Right ventricle myocardium superior (tissue), 1 donor: ENCODE measurements around the gene DNAJB12. TPM values are rescaled to one million over a fixed set of nuclear protein-coding genes. Genes with fewer than 3 reads are reported as not detected.
"Not testable (repeated sequence)": the region's sequence is repeated elsewhere in the genome, so short reads cannot be mapped to it uniquely, and the experiment has no call there.

Experiments
- ATAC-seq: fragments of 200-7000 bp; cut with Tn5 transposase; one replicate; pipeline ENCODE4 v1.9.1; 2020; ENCODE audit warnings: mild to moderate bottlenecking; ENCODE audit not compliant: poor library complexity
- DNase-seq: peaks from one replicate; pipeline ENCODE4 v3.0.0-alpha.2; 2020
- intact Hi-C: fragments of 100-400 bp; cut with DNase I; formaldehyde crosslinking; loops from one replicate; pipeline ENCODE4 v1.11.2; 2022
- total RNA-seq: library from RNA; stranded (reverse); fragmentation: NEBNext Ultra II Directional; extraction: Animal tissue kit (Norgen Biotek cat#: 25700); gene quantifications from one replicate; pipeline ENCODE4 v1.2.1, GENCODE V29; 2021
- donor health status: DM: no; HTN: yes; CAD: no; lungs with severe emphysema.

Gene DNAJB12
- total RNA-seq, 1 donor from 2014 or later = 26.1 TPM

GRCh38 chr10:72364239-72364777, 9.6 kb upstream of the DNAJB12 start:
- DNase-seq (peak; percentile 91), ATAC-seq (peak; percentile 95)
- intact Hi-C loops = loop anchor here (5.0 kb wide), 1 partner anchor 468 kb away; no protein-coding TSS in a partner anchor

- no peak for ATAC-seq
- intact Hi-C loops = no loop called here
- no peak for DNase-seq
Measured at GRCh38 chr10:72356987-72357386, 2.3 kb upstream of the DNAJB12 start.

GRCh38 chr10:72356115-72356514, 1.4 kb upstream of the DNAJB12 start:
- intact Hi-C loops = no loop called here
- ATAC-seq (no peak), DNase-seq (no peak)

- DNase-seq (no peak), ATAC-seq (no peak)
- intact Hi-C loops = no loop called here
Measured at GRCh38 chr10:72355214-72355555, 466 bp upstream of the DNAJB12 start.

DNA sequence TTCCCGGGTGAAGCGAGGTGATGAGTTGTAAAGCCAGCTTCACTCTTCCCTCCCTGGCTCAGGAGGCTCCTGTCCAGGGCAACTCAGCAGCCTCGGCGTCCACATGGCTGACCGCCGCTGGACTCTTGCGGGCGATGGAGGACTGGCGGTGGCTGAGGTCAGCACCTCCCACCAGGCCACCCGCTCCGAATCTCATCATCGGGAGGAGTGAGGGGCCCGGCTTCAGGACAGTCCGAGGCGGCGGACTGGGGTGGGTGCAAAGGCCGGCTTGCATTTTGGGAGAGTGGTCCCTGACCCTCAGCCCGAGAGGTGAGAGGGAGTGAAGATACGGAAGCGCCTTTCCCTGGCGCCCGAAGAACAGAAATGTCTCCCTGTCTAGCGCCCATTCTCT, 759 bp downstream of the DNAJB12 start:
- DNase-seq (peak; percentile 63), ATAC-seq (peak; percentile 11)
- intact Hi-C loops = no loop called here

- DNase-seq (no peak), ATAC-seq (peak; percentile 1)
- intact Hi-C loops = no loop called here
Measured at GRCh38 chr10:72353028-72353964, 1.4 kb downstream of the DNAJB12 start.

DNA sequence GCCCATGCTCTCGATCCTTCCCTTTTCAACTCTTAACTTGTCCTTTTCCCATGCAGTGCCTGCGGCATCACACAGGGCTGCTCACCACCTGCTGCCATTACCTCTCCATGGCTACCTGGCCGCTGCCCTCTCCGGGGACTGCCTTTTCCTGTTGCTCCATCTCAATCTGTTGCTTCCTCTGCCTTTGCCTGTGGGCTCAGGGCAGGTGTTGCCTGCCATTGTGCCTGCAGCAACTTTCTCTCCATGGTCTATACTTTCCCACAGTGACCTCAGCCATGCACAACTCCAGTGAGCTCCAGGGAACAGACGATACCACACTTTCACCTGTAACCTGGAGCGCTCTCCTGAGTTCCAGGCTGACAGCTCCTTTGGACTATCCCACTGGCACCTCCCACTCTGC, 3.2 kb downstream of the DNAJB12 start:
- DNase-seq = no peak
- ATAC-seq = no peak
- intact Hi-C loops = no loop called here

GRCh38 chr10:72349438-72349837, 5.3 kb downstream of the DNAJB12 start:
- DNase-seq = no peak
- intact Hi-C loops = no loop called here
- no peak for ATAC-seq

DNA sequence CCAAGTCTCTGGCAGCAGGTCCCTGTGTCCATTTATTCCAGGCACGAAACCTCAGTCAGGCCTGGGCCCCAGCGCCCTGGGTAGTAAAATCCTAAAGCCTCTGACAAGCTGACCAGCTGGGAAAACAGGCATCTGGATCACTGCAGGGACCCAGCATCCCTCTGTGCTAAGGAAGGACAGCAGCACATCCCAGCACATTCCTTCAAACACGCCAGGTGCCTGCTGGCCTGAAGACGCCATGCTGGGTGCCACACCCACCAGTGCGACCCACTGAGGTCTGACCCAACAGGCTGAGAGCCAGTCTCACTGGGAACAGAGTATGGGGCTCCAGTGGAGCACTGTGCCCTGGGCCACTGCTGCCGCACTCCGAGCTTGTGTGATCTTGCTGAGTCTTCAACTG, 6.4 kb downstream of the DNAJB12 start:
- intact Hi-C loops = no loop called here
- ATAC-seq (no peak), DNase-seq (no peak)

DNA sequence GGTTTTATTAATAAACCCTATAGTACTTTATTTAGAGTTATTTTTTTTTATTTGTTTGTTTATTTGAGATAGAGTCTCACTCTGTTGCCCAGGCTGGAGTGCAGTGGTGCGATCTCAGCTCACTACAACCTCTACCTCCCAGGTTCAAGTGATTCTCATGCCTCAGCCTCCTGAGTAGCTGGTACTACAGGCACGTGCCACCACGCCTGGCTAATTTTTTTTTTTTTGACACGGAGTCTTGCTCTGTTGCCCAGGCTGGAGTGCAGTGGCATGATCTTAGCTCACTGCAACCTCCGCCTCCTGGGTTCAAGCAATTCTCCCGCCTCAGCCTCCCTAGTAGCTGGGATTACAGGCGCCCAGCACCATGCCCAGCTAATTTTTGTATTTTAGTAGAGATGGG, 8.6 kb downstream of the DNAJB12 start:
- intact Hi-C loops, DNase-seq, ATAC-seq: not testable (repeated sequence)

DNA sequence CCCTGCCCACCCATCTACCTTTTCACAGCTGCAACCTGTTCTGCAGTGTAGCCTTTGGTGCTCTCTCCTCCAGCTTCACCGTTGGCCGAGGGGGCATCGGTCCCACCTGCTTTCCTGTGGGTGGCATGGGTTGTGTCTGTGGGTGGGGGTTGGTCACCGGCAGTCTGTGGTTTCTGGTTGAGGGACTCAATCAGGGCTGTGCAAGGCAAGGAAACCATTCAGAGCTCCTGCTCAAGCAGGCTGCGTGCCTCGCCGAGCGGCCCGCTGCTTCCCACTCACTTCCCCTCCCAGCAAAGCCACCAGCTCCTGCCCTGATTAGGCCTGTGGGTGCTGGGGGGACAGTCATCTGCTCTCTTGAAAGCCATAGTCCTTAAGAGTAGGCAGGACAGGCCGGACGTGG, 9.8 kb downstream of the DNAJB12 start:
- intact Hi-C loops = no loop called here
- DNase-seq (no peak), ATAC-seq (no peak)

DNA sequence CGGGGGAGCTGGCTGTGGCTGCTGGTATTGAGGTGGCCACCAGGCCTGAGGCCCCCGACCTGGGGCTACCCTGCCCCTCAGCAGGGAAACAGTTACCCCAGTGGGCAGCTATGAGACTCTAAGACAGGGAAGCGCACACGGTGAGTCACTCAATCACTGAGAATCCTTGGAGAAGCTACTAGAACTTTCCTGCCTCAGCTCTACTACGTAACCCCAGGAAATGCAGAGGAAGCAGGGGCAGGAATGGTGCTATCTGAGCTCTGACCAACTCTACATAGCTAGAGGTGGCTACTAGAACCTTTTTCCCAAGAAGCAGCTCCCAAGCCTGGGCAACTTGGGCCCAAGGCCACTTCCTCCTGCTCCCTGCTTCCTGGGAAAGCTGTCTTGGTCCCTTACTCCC, 11.8 kb downstream of the DNAJB12 start:
- no peak for DNase-seq
- intact Hi-C loops = no loop called here
- no peak for ATAC-seq

DNA sequence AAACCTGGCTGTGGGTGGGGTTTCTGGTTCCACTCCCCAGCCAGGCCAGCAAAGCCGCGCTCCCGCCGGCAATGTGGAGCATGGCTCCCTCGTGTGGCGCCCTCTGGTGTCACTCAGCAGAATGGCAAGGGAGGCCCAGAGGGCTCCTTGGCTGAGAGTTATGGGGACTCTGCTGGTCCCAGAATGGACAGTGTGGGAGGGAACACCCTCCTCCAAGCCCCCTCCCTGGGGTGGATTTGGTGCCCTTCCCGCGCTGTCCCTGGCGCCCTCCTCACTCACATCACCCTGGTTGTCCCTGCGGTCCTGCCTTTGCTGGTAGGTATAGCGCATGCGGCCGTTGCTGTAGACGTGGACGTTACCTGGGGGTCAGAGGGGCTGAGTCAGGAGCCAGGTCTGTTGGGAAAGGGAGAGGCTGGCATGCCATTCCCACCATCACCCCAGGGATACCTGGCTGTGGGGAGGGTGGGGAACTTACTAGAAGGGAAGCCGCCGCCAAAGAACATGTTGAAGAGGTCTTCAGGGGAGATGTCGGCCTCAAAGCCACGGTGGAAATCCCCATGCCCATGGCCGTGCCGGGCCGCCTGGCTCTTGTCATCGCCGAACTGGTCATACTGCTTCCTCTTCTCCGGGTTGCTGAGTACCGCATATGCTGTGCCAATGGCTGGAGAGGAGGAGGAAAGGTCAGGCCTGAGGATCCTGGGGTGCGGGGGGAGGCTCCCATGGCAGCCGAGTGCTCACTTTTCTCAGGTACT, 14.0 kb downstream of the DNAJB12 start:
- intact Hi-C loops = no loop called here
- peak; percentile 38 for ATAC-seq

DNA sequence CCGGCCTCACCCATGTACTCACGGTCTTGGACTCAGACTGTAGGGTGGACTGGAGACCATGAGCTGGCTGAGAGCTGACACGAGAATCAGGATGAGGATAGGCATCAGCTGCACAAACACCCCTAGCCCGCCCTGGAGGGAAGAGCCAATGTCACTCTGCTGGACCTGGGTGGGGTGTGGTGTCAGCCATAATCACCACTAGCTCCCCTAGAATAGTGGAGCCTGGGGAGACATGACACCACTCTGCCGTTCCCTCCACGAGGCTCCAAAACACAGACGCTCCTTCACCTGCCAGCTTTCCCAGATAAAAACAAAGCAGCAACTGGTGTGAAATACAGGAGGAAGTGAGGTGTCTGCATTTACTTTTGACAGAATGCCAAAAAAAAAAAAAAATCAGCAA, 16.5 kb downstream of the DNAJB12 start:
- DNase-seq (no peak), ATAC-seq (no peak)
- intact Hi-C loops = loop anchor here (5.0 to 10.0 kb wide), 5 partner anchors 93 to 443 kb away; partner anchors contain the start of gene CHST3

More for the DNA sequence above, 14.0 kb downstream of the DNAJB12 start:
- peak; percentile 89 for DNase-seq

DNA sequence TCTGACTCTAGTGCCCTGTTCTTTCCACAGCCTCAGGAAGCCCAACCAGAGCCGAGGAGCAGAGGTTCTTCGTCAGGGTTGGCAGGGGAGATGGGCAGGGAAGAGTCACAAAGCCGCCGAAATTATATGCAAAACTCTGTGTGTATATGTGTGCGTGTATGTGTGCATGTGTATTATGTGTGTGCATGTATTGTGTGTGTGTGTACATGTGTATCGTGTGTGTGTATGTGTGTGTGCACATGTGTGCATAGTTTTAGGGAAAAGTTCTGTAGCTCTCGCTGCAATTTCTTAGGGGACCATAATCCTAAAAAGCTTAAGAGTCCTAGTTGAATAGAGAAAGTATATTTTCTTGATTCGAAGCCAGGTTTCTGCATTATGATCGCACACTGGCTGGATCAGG, 17.0 kb downstream of the DNAJB12 start:
- ATAC-seq (no peak), DNase-seq (no peak)
- intact Hi-C loops = loop anchor here (5.0 to 10.0 kb wide), 5 partner anchors 93 to 443 kb away; partner anchors contain the start of gene CHST3

GRCh38 chr10:72337039-72337629, 17.6 kb downstream of the DNAJB12 start:
- DNase-seq (peak; percentile 92), ATAC-seq (peak; percentile 46)
- intact Hi-C loops = loop anchor here (5.0 to 10.0 kb wide), 5 partner anchors 92 to 442 kb away; partner anchors contain the start of gene CHST3

DNA sequence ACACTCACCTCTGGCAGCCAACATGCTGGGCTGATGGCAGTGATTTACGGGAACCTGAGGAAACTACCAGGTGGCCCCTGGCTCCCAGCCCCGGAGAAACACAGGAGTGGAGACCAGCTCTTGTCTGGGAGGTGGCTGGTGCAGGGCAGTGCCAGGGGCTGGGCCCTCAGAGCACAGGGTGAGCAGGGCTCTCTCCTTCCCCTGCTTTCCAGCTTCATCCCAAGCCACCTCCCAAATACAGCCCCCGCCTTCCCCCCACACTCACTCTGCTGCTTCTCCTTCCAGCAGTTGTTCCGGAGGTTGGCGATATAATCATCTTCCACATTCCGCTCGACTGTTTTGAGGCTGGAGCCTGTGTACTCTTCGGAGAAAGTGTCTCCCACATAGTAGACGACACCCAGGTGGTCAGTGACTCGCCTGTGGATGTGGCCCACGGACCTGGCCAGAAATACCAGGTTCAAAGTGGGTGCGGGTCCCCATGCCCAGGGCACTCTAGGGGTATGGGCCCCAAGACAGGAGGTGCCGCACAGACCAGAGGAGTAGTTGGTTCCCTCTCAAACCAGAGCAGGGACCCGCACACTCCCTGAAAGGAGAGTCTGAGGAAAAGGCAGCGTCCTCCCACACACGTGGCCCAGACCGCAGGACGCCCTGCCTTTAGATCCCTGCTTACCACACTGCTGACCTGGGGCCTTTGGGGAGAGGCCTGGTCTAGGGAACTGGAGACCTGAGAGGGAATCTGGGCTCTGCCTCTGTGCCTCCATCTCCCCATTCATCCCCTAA, 18.3 kb downstream of the DNAJB12 start:
- ATAC-seq (no peak), DNase-seq (no peak)
- intact Hi-C loops = loop anchor here (5.0 to 10.0 kb wide), 5 partner anchors 92 to 442 kb away; partner anchors contain the start of gene CHST3
